Measurements from ENCODE around the gene MAPKAP1.

- TF ChIP-seq POLR2AphosphoS5 (IDR thresholded peaks at IDR 0.05; ENCODE audit: borderline replicate concordance, low read depth, low read length) (no peak), EZH2 (IDR thresholded peaks at IDR 0.05) (no peak)
Measured at GRCh38 chr9:125463926-125464325, 243.1 kb downstream of the MAPKAP1 start.
